Chondrocyte (in vitro differentiated cells): Measurements from ENCODE around the gene TMEM63B. TPM values are rescaled to one million over a fixed set of nuclear protein-coding genes. Genes with fewer than 3 reads are reported as not detected.
A peak's percentile ranks its signal among the peaks of the same experiment; 100 is the strongest.

Source experiments
- DNase-seq: peaks from one replicate; pipeline ENCODE4 v3.0.0; 2021; ENCODE audit warnings: mixed read lengths, low spot score
- H3K27ac Mint-ChIP-seq: one replicate; pipeline ENCODE4 v1.8.0; 2021; ENCODE audit warnings: mild to moderate bottlenecking, moderate library complexity, mixed read lengths; ENCODE audit not compliant: unreplicated experiment
- H3K27me3 Mint-ChIP-seq: 2 replicates; pipeline ENCODE4 v1.8.0; 2021; ENCODE audit warnings: low read depth, mixed read lengths
- H3K36me3 Mint-ChIP-seq: 2 replicates; pipeline ENCODE4 v1.8.0; 2021; ENCODE audit warnings: low read depth, mixed read lengths
- H3K4me1 Mint-ChIP-seq: 2 replicates; pipeline ENCODE4 v1.8.0; 2021; ENCODE audit warnings: low read depth, mild to moderate bottlenecking, mixed read lengths
- H3K4me3 Mint-ChIP-seq: one replicate; pipeline ENCODE4 v1.8.0; 2021; ENCODE audit warnings: mild to moderate bottlenecking, moderate library complexity, mixed read lengths; ENCODE audit not compliant: unreplicated experiment
- H3K9me3 Mint-ChIP-seq: 2 replicates; pipeline ENCODE4 v1.8.0; 2021; ENCODE audit warnings: low read depth, mixed read lengths
- total RNA-seq: library from RNA; stranded (reverse); gene quantifications from 3 replicates; pipeline ENCODE4 v1.2.1, GENCODE V29; 2021
- TF ChIP-seq, protein P1 (sequence below): fragments of 200-600 bp; sonication (generic); IDR thresholded peaks from 2 replicates; pipeline ENCODE4 v1.5.0; 2021; ENCODE audit warnings: antibody characterized with exemption, mild to moderate bottlenecking, moderate library complexity

The TMEM63B gene
- total RNA-seq, 1 donor from 2014 or later: 40.7 TPM

DNA sequence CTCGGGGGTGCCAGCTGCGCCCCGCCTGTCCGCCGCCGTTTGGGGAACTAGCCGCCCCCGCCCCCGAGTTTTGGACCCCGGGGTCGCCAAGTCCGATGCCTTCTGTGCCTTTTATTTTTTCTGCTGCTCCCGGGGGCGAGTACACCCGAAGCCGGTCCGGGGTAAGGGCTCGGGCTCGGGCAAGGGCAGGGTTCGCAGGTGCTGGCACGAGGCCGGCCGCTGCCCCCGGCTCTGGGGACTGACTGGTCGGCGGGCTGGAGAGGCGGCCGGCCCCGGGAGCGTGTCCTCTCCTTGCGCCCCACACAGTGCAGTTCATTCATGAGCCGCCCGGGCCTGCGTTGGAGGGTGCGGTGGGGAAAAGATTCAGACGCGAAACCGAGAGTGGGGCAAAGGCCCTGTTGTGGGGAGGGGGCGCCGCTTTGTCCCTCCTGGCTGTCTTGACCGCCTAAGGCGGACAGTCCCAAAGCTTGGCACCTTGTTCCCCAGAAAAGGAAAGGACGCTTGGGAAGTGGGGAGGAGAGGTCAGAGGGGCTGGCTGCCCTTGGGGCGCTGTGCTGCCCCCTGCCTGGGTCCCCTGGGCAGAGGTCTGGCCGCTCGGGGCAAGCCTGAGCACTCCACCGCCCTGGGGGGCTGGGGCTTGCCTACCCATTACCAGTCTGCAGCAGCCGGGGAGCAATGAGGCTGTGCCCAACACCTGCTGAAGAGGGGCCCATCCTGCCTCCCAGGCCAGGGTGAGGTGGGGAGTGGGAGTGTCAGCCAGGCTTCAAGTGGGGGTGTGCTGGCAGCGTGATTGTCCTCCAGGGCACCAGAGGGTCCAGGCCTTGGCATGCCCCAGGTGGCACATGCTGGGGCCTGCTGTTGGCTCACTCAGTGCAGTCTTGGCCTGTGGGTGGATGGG, 915 bp downstream of the TMEM63B start:
- Mint-ChIP-seq H3K4me1 (peaks cover 45% of the 10 kb centered on the region), H3K9me3 (no peaks in the 10 kb centered on the region), H3K4me3 (peak overlapping the region; percentile 94), H3K27ac (no peak overlapping the region), H3K36me3 (no peaks in the 10 kb centered on the region), H3K27me3 (no peaks in the 10 kb centered on the region)
- TF ChIP-seq, protein P1, sequence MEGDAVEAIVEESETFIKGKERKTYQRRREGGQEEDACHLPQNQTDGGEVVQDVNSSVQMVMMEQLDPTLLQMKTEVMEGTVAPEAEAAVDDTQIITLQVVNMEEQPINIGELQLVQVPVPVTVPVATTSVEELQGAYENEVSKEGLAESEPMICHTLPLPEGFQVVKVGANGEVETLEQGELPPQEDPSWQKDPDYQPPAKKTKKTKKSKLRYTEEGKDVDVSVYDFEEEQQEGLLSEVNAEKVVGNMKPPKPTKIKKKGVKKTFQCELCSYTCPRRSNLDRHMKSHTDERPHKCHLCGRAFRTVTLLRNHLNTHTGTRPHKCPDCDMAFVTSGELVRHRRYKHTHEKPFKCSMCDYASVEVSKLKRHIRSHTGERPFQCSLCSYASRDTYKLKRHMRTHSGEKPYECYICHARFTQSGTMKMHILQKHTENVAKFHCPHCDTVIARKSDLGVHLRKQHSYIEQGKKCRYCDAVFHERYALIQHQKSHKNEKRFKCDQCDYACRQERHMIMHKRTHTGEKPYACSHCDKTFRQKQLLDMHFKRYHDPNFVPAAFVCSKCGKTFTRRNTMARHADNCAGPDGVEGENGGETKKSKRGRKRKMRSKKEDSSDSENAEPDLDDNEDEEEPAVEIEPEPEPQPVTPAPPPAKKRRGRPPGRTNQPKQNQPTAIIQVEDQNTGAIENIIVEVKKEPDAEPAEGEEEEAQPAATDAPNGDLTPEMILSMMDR: peak; percentile 27
- DNase-seq: no peak

DNA sequence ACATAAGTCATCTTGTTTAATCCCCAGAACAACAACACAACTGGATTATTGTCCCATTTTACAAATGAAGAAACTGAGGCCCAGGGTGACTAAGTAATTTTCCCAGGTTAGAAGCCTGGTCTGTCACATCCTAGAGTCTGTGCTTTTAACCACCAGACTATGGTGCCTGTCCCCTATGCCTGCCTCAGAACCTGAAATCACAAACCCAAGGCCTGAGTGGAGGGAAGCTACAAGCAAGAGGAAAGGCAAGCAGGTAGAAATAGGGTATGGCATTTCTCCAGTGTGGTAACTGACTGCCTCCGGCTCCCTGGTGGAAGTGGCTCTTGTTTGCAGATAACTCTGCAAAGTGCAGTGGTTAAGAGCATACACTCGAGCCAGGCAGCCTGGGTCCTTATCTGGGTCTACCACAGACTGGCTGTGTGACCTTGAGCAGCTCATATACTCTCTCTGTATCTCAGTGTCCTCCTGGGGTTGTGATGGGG, 2.5 kb downstream of the TMEM63B start:
- Mint-ChIP-seq H3K9me3 (no peaks in the 10 kb centered on the region), H3K27me3 (no peaks in the 10 kb centered on the region), H3K36me3 (peaks cover under 1% of the 10 kb centered on the region), H3K4me3 (no peak overlapping the region), H3K27ac (no peak overlapping the region), H3K4me1 (peaks cover 36% of the 10 kb centered on the region)
- TF ChIP-seq, protein P1: no peak
- no peak for DNase-seq

DNA sequence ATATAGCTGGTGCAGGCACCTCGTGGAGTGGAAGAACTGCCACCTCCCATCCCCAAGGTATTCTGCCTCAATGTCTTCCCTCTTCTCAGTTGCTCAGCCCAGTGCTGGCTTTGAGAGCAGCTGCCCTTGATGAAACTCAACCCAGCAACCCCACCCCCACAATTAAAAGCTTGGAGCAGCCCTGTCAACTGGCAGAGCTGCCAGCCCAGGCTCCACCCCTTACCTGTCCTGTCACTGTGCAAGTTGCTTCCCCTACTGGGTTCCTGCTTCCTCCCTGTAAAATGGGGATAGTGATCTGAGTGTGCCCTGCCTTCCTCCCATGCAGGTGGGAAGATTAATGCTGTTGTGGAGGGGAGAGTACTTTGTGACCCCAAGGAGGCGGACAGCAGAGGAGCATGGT, 4.5 kb downstream of the TMEM63B start:
- H3K27me3 Mint-ChIP-seq: no peaks in the 10 kb centered on the region
- peaks cover 1% of the 10 kb centered on the region for H3K36me3 Mint-ChIP-seq
- TF ChIP-seq, protein P1: no peak
- peaks cover 17% of the 10 kb centered on the region for H3K4me1 Mint-ChIP-seq
- no peak overlapping the region for H3K27ac Mint-ChIP-seq
- no peak for DNase-seq
- H3K9me3 Mint-ChIP-seq: no peaks in the 10 kb centered on the region
- no peak overlapping the region for H3K4me3 Mint-ChIP-seq

DNA sequence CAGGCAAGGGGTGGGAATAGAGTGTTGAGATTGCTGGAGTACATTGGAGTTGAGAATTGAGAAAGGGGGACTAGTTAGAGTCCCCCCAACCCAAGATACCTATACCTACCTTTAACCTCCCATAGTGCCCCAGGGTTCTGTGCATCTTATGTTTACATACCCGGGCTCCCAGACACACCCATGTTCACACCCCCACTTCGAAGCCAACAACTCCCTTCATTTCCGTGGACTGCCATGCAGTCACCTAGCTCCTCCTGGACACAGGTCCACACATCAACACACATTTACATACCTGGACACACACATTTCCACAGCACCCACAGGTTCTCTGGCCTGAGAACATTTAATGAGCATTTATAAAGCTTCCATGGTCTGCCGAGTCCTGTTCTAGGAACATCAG, 5.1 kb downstream of the TMEM63B start:
- H3K4me3 Mint-ChIP-seq: no peak overlapping the region
- H3K36me3 Mint-ChIP-seq: peaks cover 1% of the 10 kb centered on the region
- no peak overlapping the region for H3K27ac Mint-ChIP-seq
- no peaks in the 10 kb centered on the region for H3K27me3 Mint-ChIP-seq
- H3K9me3 Mint-ChIP-seq: no peaks in the 10 kb centered on the region
- DNase-seq: no peak
- peaks cover 17% of the 10 kb centered on the region for H3K4me1 Mint-ChIP-seq
- TF ChIP-seq, protein P1: no peak

DNA sequence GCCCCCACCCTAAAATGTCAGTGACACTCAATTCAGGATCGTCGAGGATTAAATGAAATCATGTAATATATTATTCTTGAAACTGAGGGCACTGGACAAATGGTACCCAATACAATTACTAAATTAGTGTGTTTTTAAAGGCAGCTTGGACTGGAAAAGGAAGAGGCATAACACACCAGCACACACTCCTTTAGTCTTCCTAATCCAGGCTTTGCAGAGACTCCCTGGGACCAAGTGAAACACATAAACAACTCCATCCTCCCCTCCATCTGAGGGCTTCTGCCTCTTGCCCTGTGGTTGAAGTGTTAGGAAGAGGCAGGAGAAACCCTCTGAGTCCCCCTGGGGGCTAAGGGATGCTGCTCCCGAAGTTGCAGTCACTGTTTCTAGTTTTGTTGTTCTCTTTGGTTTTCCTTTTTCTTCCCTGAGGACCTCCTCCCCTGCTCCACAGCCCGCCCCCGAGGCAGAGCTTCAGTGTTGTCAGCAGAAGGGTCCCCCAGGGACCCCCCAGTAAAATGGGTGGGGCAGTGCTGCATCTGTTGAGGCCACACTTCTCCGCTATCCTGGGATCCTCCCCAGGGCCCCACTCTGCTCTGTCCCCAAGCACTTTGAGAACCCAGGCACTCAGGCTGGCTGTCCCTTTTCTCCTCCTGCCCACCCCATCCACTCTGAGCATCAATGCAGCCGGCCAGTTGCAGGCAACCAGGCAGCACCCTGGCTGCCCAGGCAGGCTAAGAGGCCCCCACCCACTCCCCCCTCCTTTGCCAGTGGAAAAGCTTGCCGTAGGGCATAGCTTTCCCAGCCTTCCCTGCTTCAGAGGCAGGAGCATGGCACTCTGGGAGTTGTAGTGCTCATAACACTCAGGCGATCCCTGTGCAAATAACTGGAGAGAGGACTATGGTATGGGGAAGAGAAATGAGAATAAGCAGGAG, 5.9 kb downstream of the TMEM63B start:
- Mint-ChIP-seq H3K4me3 (no peak overlapping the region), H3K36me3 (peaks cover 1% of the 10 kb centered on the region), H3K27ac (peak overlapping the region; percentile 51), H3K27me3 (no peaks in the 10 kb centered on the region), H3K9me3 (no peaks in the 10 kb centered on the region), H3K4me1 (peaks cover 15% of the 10 kb centered on the region)
- TF ChIP-seq, protein P1: peak; percentile 22
- DNase-seq: no peak
